ENCODE data around the gene STUB1. TPM values are rescaled to one million over a fixed set of nuclear protein-coding genes. Genes with fewer than 3 reads are reported as not detected.
"Not testable (repeated sequence)": the region's sequence is repeated elsewhere in the genome, so short reads cannot be mapped to it uniquely, and the experiment has no call there.

Gene STUB1
- total and polyA plus RNA-seq, 4 donors, result 59.6 to 177 (median 140) TPM

DNA sequence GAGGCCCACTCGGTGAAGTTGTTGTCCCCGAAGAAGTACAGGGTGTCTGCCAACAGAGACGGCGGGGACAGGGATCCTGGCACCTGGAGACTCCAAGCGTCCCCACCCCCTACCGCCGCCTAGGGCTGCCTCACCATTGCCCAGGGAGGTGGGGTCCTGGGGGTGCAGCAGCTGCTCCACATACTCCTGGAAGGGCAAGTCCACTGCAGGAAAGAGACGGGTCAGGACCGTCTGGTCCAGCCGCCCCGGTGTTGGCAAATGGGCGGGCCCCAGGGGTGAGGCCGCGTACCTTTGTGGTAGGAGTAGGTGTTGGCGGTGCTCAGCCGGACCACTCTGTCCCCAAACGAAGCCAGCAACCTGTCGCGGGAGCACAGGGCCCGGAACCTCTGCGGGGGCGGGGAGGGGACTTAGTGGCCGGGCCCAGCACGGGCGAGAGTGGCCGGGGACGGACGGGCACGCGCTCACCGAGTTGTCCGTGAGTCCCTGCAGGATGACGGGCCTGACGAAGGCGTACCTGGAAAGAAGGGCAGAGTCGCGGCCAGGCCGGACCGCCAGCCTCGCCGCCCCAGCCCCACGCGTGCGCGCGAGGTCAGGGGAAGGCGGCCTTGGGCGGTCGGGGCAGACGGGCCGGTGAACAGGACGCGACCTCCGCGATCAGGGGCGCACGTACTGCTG lies 3.3 kb downstream of the STUB1 start:
- 16% methylated on average over 57 of the region's 57 CpGs for WGBS (ENCODE audit: insufficient coverage)
- no peak for DNase-seq (ENCODE audit: low read depth in 4 of 6, low spot score in 6 of 6)
- H3K4me1 ChIP-seq (ENCODE audit: control insufficient read depth, insufficient read depth, low read length), result peaks cover 72% of the 10 kb centered on the region
- H3K9me3 ChIP-seq (ENCODE audit: control insufficient read depth, insufficient read depth, low read length), result no peaks in the 10 kb centered on the region
- H3K27me3 ChIP-seq (ENCODE audit: control insufficient read depth, insufficient read depth, low read length), result no peaks in the 10 kb centered on the region
- H3K36me3 ChIP-seq (ENCODE audit: control insufficient read depth, insufficient read depth, low read length), result peaks cover 80% of the 10 kb centered on the region
- H3K27ac ChIP-seq (ENCODE audit: low read depth, low read length), result no peak overlapping the region
- H3K4me3 ChIP-seq (ENCODE audit: low read depth, low read length), result peak overlapping the region; percentile 33

DNA sequence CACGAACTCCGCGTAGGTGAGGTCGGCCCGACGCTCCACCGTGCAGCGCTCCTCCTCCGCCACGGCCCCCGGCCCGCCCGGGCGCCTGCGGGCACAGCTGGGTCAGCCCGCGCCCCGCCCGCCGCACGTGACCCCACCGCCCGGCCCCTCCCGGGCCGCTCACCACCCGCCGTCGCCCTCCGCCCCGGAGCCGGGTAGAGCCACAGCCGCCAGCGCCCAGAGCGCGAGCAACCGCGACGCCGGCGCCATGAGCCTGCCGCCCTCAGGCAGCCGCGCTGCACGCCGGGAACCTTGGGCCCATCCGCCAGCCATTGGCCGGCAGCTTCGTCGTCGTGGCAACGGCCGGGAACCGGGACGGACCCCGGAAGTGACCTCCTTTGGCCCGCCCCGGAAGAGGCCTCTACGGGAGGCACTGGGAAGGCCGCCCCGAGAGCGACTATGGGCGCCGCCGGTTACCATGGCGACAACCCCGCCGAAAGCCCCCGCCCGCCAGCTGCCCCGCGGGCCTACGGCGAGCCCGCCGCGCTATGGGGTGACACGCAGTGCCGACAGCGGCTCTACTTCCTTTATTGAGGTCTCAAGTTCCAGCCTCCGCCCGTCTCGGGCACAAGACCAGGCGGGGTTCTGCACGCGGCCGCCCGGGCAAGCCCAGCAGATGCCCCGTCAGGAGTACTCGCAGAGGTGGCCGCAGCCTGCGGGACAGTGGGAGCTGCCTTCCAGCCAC lies 4.0 kb downstream of the STUB1 start, which contains the start of gene JMJD8:
TSS of gene JMJD8 (minus strand) at position 264 of the 724 bp plus-strand sequence. CDS start at position 249, 15 bp downstream.
- 3% methylated on average over 91 of the region's 91 CpGs for WGBS (ENCODE audit: insufficient coverage)
- peak; percentile 80 to 98 (median 88) for DNase-seq (ENCODE audit: low read depth in 4 of 6, low spot score in 6 of 6)
- Histone ChIP-seq H3K4me1 (ENCODE audit: control insufficient read depth, insufficient read depth, low read length) (peaks cover 72% of the 10 kb centered on the region), H3K27me3 (ENCODE audit: control insufficient read depth, insufficient read depth, low read length) (no peaks in the 10 kb centered on the region), H3K9me3 (ENCODE audit: control insufficient read depth, insufficient read depth, low read length) (no peaks in the 10 kb centered on the region), H3K36me3 (ENCODE audit: control insufficient read depth, insufficient read depth, low read length) (peaks cover 81% of the 10 kb centered on the region), H3K27ac (ENCODE audit: low read depth, low read length) (peak within 1 kb of the TSS; percentile 69), H3K4me3 (ENCODE audit: low read depth, low read length) (peak within 1 kb of the TSS; percentile 40)

DNA sequence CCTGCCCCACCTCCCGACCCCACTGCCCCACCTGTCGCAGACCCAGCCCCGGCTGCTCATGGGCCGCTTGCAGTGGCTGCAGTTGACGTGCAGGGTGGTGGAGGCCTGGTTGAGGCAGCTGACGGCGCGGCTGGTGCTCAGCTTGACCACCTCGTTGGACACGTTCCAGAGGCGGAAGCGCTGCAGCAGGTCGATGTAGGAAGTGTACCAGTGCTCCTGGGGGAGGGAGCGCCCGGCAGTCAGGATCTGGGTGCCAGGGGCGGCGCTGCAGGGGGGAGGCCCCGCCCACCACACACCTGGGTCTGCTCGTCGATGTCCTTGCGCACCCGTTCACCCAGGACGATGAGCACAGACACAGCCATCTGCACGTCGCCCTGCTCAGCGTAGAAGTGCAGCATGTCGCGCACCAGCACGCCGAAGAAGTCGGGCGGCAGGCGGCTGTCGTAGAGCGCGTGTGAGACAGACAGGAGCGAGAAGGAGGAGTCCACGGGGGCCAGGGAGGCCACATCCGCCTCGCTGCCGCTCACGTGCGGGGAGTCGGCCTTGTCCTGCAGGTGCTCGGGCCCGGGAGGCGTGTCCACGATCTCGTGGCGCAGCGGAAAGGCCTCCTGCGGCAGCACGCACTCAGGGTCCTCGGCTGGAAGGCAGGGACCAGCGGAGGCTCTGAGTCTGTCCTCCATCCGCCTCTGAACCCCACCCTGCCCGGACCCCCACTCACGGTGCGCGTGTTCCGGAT lies 4.9 kb downstream of the STUB1 start:
- Histone ChIP-seq H3K36me3 (ENCODE audit: control insufficient read depth, insufficient read depth, low read length) (peaks cover 84% of the 10 kb centered on the region), H3K27me3 (ENCODE audit: control insufficient read depth, insufficient read depth, low read length) (no peaks in the 10 kb centered on the region), H3K27ac (ENCODE audit: low read depth, low read length) (no peak overlapping the region), H3K9me3 (ENCODE audit: control insufficient read depth, insufficient read depth, low read length) (no peaks in the 10 kb centered on the region), H3K4me1 (ENCODE audit: control insufficient read depth, insufficient read depth, low read length) (peaks cover 75% of the 10 kb centered on the region), H3K4me3 (ENCODE audit: low read depth, low read length) (no peak overlapping the region)
- WGBS (ENCODE audit: insufficient coverage), result 95% methylated on average over 61 of the region's 61 CpGs
- no peak for DNase-seq (ENCODE audit: low read depth in 4 of 6, low spot score in 6 of 6)

- peaks cover 78% of the 10 kb centered on the region for H3K4me1 ChIP-seq (ENCODE audit: control insufficient read depth, insufficient read depth, low read length)
- H3K27me3 ChIP-seq (ENCODE audit: control insufficient read depth, insufficient read depth, low read length), result no peaks in the 10 kb centered on the region
- no peak overlapping the region for H3K4me3 ChIP-seq (ENCODE audit: low read depth, low read length)
- no peak overlapping the region for H3K27ac ChIP-seq (ENCODE audit: low read depth, low read length)
- no peaks in the 10 kb centered on the region for H3K9me3 ChIP-seq (ENCODE audit: control insufficient read depth, insufficient read depth, low read length)
- DNase-seq (ENCODE audit: low read depth in 4 of 6, low spot score in 6 of 6), result no peak
- H3K36me3 ChIP-seq (ENCODE audit: control insufficient read depth, insufficient read depth, low read length), result peaks cover 80% of the 10 kb centered on the region
- 77% methylated on average over 10 of the region's 10 CpGs for WGBS (ENCODE audit: insufficient coverage)
Observed at GRCh38 chr16:685967-686366, 5.8 kb downstream of the STUB1 start.

DNA sequence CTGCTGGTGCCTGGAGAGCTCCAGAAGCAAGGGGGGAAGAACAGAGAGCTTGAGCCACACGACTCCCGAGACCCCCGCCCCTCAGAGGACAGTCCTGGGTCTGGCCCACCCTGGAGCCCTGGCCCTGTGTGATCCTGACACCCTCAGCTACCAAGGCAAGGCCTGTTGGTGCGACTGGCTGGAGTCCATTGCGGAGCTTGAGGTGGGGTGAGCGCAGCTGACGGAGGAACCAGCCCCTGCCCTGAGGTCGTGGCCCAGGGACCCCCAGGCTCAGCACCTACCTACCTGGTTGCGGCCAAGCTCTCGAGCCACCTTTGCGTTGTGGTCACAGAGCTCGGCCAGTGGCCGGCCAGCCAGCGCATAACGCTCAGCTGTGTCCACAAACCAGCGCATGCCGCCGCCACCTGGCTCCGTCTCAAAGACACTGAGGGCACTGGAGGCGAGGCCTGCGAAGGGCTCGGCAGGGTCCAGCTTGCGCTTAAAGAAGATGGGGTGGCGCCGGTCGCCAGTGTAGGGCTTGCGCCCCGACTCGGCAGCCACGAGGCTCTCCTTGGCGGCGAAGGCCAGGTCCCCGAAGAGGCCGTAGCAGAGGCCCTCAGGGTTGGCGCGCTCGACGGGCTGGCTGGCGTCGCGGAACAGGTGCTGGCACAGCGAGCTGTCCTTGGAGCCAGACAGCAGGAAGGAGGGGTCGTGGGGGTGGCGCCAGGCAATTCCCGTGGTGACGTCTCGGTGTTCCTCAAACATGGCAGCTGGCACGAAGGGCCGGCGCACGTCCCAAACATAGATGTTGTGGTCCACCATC lies 6.5 kb downstream of the STUB1 start:
- Histone ChIP-seq H3K4me3 (ENCODE audit: low read depth, low read length) (no peak overlapping the region), H3K4me1 (ENCODE audit: control insufficient read depth, insufficient read depth, low read length) (peaks cover 71% of the 10 kb centered on the region), H3K27me3 (ENCODE audit: control insufficient read depth, insufficient read depth, low read length) (no peaks in the 10 kb centered on the region), H3K9me3 (ENCODE audit: control insufficient read depth, insufficient read depth, low read length) (no peaks in the 10 kb centered on the region), H3K27ac (ENCODE audit: low read depth, low read length) (no peak overlapping the region), H3K36me3 (ENCODE audit: control insufficient read depth, insufficient read depth, low read length) (peaks cover 73% of the 10 kb centered on the region)
- no peak for DNase-seq (ENCODE audit: low read depth in 4 of 6, low spot score in 6 of 6)
- 95% methylated on average over 51 of the region's 51 CpGs for WGBS (ENCODE audit: insufficient coverage)

GRCh38 chr16:687499-687898 lies 7.3 kb downstream of the STUB1 start:
- peaks cover 63% of the 10 kb centered on the region for H3K4me1 ChIP-seq (ENCODE audit: control insufficient read depth, insufficient read depth, low read length)
- H3K4me3 ChIP-seq (ENCODE audit: low read depth, low read length), result no peak overlapping the region
- no peak for DNase-seq (ENCODE audit: low read depth in 4 of 6, low spot score in 6 of 6)
- no peak overlapping the region for H3K27ac ChIP-seq (ENCODE audit: low read depth, low read length)
- 91% methylated on average over 19 of the region's 19 CpGs for WGBS (ENCODE audit: insufficient coverage)
- peaks cover under 1% of the 10 kb centered on the region for H3K27me3 ChIP-seq (ENCODE audit: control insufficient read depth, insufficient read depth, low read length)
- no peaks in the 10 kb centered on the region for H3K9me3 ChIP-seq (ENCODE audit: control insufficient read depth, insufficient read depth, low read length)
- H3K36me3 ChIP-seq (ENCODE audit: control insufficient read depth, insufficient read depth, low read length), result peaks cover 65% of the 10 kb centered on the region

- Histone ChIP-seq H3K36me3 (ENCODE audit: control insufficient read depth, insufficient read depth, low read length) (peaks cover 68% of the 10 kb centered on the region), H3K9me3 (ENCODE audit: control insufficient read depth, insufficient read depth, low read length) (no peaks in the 10 kb centered on the region), H3K4me1 (ENCODE audit: control insufficient read depth, insufficient read depth, low read length) (peaks cover 49% of the 10 kb centered on the region), H3K27ac (ENCODE audit: low read depth, low read length) (no peak overlapping the region), H3K27me3 (ENCODE audit: control insufficient read depth, insufficient read depth, low read length) (peaks cover 6% of the 10 kb centered on the region), H3K4me3 (ENCODE audit: low read depth, low read length) (peak overlapping the region; percentile 81)
- no peak for DNase-seq (ENCODE audit: low read depth in 4 of 6, low spot score in 6 of 6)
- 88% methylated on average over 24 of the region's 26 CpGs for WGBS (ENCODE audit: insufficient coverage)
Observed at GRCh38 chr16:689175-689897, 9.1 kb downstream of the STUB1 start.

GRCh38 chr16:691242-691641 lies 11.0 kb downstream of the STUB1 start:
- Histone ChIP-seq H3K36me3 (ENCODE audit: control insufficient read depth, insufficient read depth, low read length) (peaks cover 67% of the 10 kb centered on the region), H3K27me3 (ENCODE audit: control insufficient read depth, insufficient read depth, low read length) (peaks cover 20% of the 10 kb centered on the region), H3K4me1 (ENCODE audit: control insufficient read depth, insufficient read depth, low read length) (peaks cover 45% of the 10 kb centered on the region)
- not testable (repeated sequence) for H3K9me3 ChIP-seq (ENCODE audit: control insufficient read depth, insufficient read depth, low read length); DNase-seq (ENCODE audit: low read depth in 4 of 6, low spot score in 6 of 6); H3K27ac ChIP-seq (ENCODE audit: low read depth, low read length); H3K4me3 ChIP-seq (ENCODE audit: low read depth, low read length)
- 88% methylated on average over 12 of the region's 16 CpGs for WGBS (ENCODE audit: insufficient coverage)

Measured in spinal cord (tissue), 10 donors.